ENCODE measurements around the gene YBEY.

YBEY gene

DNA sequence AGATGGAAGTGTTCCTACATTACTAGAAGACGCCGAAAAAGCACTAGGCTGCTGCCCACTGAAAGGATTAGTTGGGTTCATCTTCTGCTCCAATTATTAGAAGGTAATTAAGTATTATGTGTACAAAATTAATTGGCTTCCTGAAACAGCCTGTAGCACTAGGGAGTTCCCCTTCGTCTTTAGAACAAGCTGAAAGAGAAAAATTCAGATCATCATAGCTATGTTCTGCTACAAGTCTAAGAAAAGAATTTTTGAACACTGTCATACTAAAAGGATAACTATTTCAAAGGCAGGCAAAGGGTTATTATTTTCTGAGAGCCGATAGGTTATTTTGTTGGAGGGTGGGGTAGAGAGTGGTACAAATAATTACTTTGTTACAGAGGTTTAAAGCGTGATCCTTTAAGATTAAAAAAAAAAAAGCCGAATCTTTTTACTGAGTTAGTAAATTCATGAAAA lies 908 bp upstream of the YBEY start, which contains the start of gene MCM3AP:
Gene MCM3AP, minus strand, starts transcription at position 406 of the 456 bp plus-strand sequence. Its CDS starts 325 bp downstream, at position 81.
- peaks cover 46% of the 10 kb centered on the region for H4K20me1 ChIP-seq (ENCODE audit: insufficient read depth, low read length, poor library complexity, severe bottlenecking)
- peak within 1 kb of the TSS; percentile 82 for H3K9ac ChIP-seq (ENCODE audit: low read depth, low read length, poor library complexity, severe bottlenecking)
- 0 out of 2 replicates have a peak, but pooled peaks cover 2% of the 10 kb centered on the region for H3F3A ChIP-seq (ENCODE audit: low read depth)
- no peaks in the 10 kb centered on the region for H3K27me3 ChIP-seq (ENCODE audit: insufficient read depth, low read length, poor library complexity, severe bottlenecking)
- peaks cover 43% of the 10 kb centered on the region for H3K4me1 ChIP-seq (ENCODE audit: insufficient read depth, low read length, poor library complexity, severe bottlenecking)
- H3K4me3 ChIP-seq (ENCODE audit: low read length, poor library complexity, severe bottlenecking): peak within 1 kb of the TSS; percentile 76
- peaks cover 57% of the 10 kb centered on the region for H3K79me2 ChIP-seq (ENCODE audit: insufficient read depth, low read length)
- H3K9me3 ChIP-seq (ENCODE audit: insufficient read depth, low read depth, low read length): no peaks in the 10 kb centered on the region
- peak within 1 kb of the TSS; percentile 80 for H2AFZ ChIP-seq (ENCODE audit: low read length)
- no peaks in the 10 kb centered on the region for H3K36me3 ChIP-seq (ENCODE audit: insufficient read depth, low read length)
- H3K9me2 ChIP-seq (replicated peaks; ENCODE audit: low read depth, low read length): no peaks in the 10 kb centered on the region
- peak within 1 kb of the TSS; percentile 90 for H3K4me2 ChIP-seq (ENCODE audit: low read depth, low read length, poor library complexity, severe bottlenecking)
- no peak for TF ChIP-seq CTCF (conservative IDR thresholded peaks at IDR 0.05; ENCODE audit: low read length)

DNA sequence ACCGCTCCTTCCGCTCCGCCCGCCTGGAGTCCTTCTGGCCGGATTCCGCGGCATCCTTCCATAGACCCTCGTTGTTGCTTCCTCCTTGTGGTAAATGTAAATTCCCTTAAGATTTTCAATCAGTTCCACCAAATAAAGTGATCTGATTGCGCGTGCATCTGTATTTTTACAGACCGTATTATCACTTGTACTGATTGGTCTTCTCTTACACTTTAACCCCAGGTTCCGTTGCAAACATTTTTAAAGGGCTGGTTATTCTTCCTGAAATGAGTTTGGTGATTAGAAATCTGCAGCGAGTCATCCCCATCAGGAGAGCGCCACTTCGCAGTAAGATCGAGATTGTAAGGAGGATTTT lies 483 bp downstream of the YBEY start:
- Histone ChIP-seq H3K4me2 (ENCODE audit: low read depth, low read length, poor library complexity, severe bottlenecking) (peak overlapping the region; percentile 90), H3K36me3 (ENCODE audit: insufficient read depth, low read length) (no peaks in the 10 kb centered on the region), H3F3A (ENCODE audit: low read depth) (0 out of 2 replicates have a peak, but pooled peaks cover 2% of the 10 kb centered on the region), H3K27me3 (ENCODE audit: insufficient read depth, low read length, poor library complexity, severe bottlenecking) (no peaks in the 10 kb centered on the region), H3K4me3 (ENCODE audit: low read length, poor library complexity, severe bottlenecking) (peak overlapping the region; percentile 76), H3K9me2 (replicated peaks; ENCODE audit: low read depth, low read length) (no peaks in the 10 kb centered on the region), H4K20me1 (ENCODE audit: insufficient read depth, low read length, poor library complexity, severe bottlenecking) (peaks cover 35% of the 10 kb centered on the region), H3K9ac (ENCODE audit: low read depth, low read length, poor library complexity, severe bottlenecking) (peak overlapping the region; percentile 82), H3K9me3 (ENCODE audit: insufficient read depth, low read depth, low read length) (no peaks in the 10 kb centered on the region), H3K79me2 (ENCODE audit: insufficient read depth, low read length) (peaks cover 45% of the 10 kb centered on the region), H3K4me1 (ENCODE audit: insufficient read depth, low read length, poor library complexity, severe bottlenecking) (peaks cover 43% of the 10 kb centered on the region), H2AFZ (ENCODE audit: low read length) (peak overlapping the region; percentile 80)
- TF ChIP-seq CTCF (conservative IDR thresholded peaks at IDR 0.05; ENCODE audit: low read length): no peak; the same call in 1 of the 2 replicates
- TF ChIP-seq EZH2phosphoT487 (IDR thresholded peaks at IDR 0.05; ENCODE audit: borderline replicate concordance): no peak

- Histone ChIP-seq H3K9ac (ENCODE audit: low read depth, low read length, poor library complexity, severe bottlenecking) (peak overlapping the region; percentile 82), H3K27me3 (ENCODE audit: insufficient read depth, low read length, poor library complexity, severe bottlenecking) (no peaks in the 10 kb centered on the region), H3K9me2 (replicated peaks; ENCODE audit: low read depth, low read length) (no peaks in the 10 kb centered on the region), H2AFZ (ENCODE audit: low read length) (no peak overlapping the region), H4K20me1 (ENCODE audit: insufficient read depth, low read length, poor library complexity, severe bottlenecking) (peaks cover 28% of the 10 kb centered on the region), H3K4me1 (ENCODE audit: insufficient read depth, low read length, poor library complexity, severe bottlenecking) (peaks cover 40% of the 10 kb centered on the region), H3K9me3 (ENCODE audit: insufficient read depth, low read depth, low read length) (no peaks in the 10 kb centered on the region), H3K79me2 (ENCODE audit: insufficient read depth, low read length) (peaks cover 37% of the 10 kb centered on the region), H3F3A (ENCODE audit: low read depth) (0 out of 2 replicates have a peak, but pooled peaks cover 2% of the 10 kb centered on the region), H3K4me3 (ENCODE audit: low read length, poor library complexity, severe bottlenecking) (peak overlapping the region; percentile 76), H3K4me2 (ENCODE audit: low read depth, low read length, poor library complexity, severe bottlenecking) (peak overlapping the region; percentile 90), H3K36me3 (ENCODE audit: insufficient read depth, low read length) (no peaks in the 10 kb centered on the region)
- no peak for TF ChIP-seq EZH2phosphoT487 (IDR thresholded peaks at IDR 0.05; ENCODE audit: borderline replicate concordance)
- no peak for TF ChIP-seq CTCF (conservative IDR thresholded peaks at IDR 0.05; ENCODE audit: low read length)
Observed at GRCh38 chr21:46287541-46287940, 1.4 kb downstream of the YBEY start.
